Duodenal mucosa (tissue), 2 donors: ENCODE measurements around the gene ADARB1.

ENCODE experiments used
- H3K27ac ChIP-seq: one replicate; pipeline ENCODE4 v1.7.0; 2013; ENCODE audit warnings: low read depth, low read length
- H3K27me3 ChIP-seq, 2 donors: one replicate each; pipeline ENCODE4 v1.7.0; 2013; ENCODE audit warnings: low read length in 2 of 2, control low read depth in 1 of 2; ENCODE audit not compliant: insufficient read depth in 2 of 2, control insufficient read depth in 1 of 2
- H3K36me3 ChIP-seq, 2 donors: one replicate each; pipeline ENCODE4 v1.7.0; 2013; ENCODE audit warnings: low read length in 2 of 2, control low read depth in 1 of 2; ENCODE audit not compliant: insufficient read depth in 2 of 2, control insufficient read depth in 1 of 2
- H3K4me1 ChIP-seq, 2 donors: one replicate each; pipeline ENCODE4 v1.7.0; 2013; ENCODE audit warnings: low read length in 2 of 2, control low read depth in 1 of 2; ENCODE audit not compliant: insufficient read depth in 2 of 2, control insufficient read depth in 1 of 2
- H3K4me3 ChIP-seq, 2 donors: one replicate each; pipeline ENCODE4 v1.7.0; 2013; ENCODE audit warnings: low read length in 2 of 2, low read depth in 1 of 2
- H3K9ac ChIP-seq, 2 donors: one replicate each; pipeline ENCODE4 v1.7.0; 2013; ENCODE audit warnings: low read length in 2 of 2, low read depth in 1 of 2
- H3K9me3 ChIP-seq, 2 donors: one replicate each; pipeline ENCODE4 v1.7.0; 2013; ENCODE audit warnings: low read length in 2 of 2, control low read depth in 1 of 2; ENCODE audit not compliant: control insufficient read depth in 1 of 2

ADARB1 gene

GRCh38 chr21:45200581-45201296, 126.4 kb downstream of the ADARB1 start:
- Histone ChIP-seq H3K9me3 (no peaks in the 10 kb centered on the region), H3K9ac (no peak overlapping the region), H3K36me3 (no peaks in the 10 kb centered on the region), H3K27me3 (no peaks in the 10 kb centered on the region), H3K4me1 (no peaks in the 10 kb centered on the region), H3K4me3 (no peak overlapping the region), H3K27ac (no peak overlapping the region)

DNA sequence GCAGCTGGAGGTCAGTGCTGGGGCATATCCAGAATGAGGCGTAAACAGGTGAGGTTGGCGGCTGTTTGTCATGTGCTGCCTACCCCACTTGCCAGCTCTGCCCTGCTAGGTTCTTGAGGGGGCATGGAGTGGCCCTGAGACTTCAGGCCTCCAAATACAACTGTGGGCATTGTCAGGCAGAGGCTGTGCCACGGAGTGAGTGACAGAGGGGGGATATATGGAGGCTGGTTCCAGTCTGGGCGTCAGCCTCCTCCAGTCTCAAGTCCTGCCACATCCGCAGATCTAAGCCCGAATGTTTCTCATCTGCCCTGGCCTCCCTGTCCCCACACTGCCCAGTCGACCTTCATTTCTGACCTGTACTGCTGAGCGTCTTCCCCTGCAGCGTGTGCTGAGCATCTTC, 128.0 kb downstream of the ADARB1 start:
- H3K9me3 ChIP-seq = no peaks in the 10 kb centered on the region
- no peak overlapping the region for H3K4me3 ChIP-seq
- no peaks in the 10 kb centered on the region for H3K4me1 ChIP-seq
- H3K9ac ChIP-seq = no peak overlapping the region
- H3K36me3 ChIP-seq = peaks cover 0 to 2% of the 10 kb centered on the region in 2 donors
- no peak overlapping the region for H3K27ac ChIP-seq
- H3K27me3 ChIP-seq = no peaks in the 10 kb centered on the region

GRCh38 chr21:45202889-45203288, 128.5 kb downstream of the ADARB1 start:
- Histone ChIP-seq H3K36me3 (peaks cover 0 to 2% of the 10 kb centered on the region in 2 donors), H3K27ac (no peak overlapping the region), H3K9me3 (no peaks in the 10 kb centered on the region), H3K4me1 (no peaks in the 10 kb centered on the region), H3K27me3 (no peaks in the 10 kb centered on the region), H3K9ac (no peak overlapping the region), H3K4me3 (no peak overlapping the region)

- Histone ChIP-seq H3K27ac (no peak overlapping the region), H3K27me3 (no peaks in the 10 kb centered on the region), H3K4me1 (no peaks in the 10 kb centered on the region), H3K9me3 (no peaks in the 10 kb centered on the region), H3K36me3 (peaks cover 0 to 2% of the 10 kb centered on the region in 2 donors), H3K4me3 (no peak overlapping the region), H3K9ac (no peak overlapping the region)
Measured at GRCh38 chr21:45203983-45204382, 129.6 kb downstream of the ADARB1 start.

- H3K27me3 ChIP-seq = no peaks in the 10 kb centered on the region
- no peaks in the 10 kb centered on the region for H3K4me1 ChIP-seq
- no peak overlapping the region for H3K4me3 ChIP-seq
- H3K36me3 ChIP-seq = peaks cover 0 to 2% of the 10 kb centered on the region in 2 donors
- no peaks in the 10 kb centered on the region for H3K9me3 ChIP-seq
- H3K27ac ChIP-seq = no peak overlapping the region
- no peak overlapping the region for H3K9ac ChIP-seq
Measured at GRCh38 chr21:45204395-45204794, 130.0 kb downstream of the ADARB1 start.

DNA sequence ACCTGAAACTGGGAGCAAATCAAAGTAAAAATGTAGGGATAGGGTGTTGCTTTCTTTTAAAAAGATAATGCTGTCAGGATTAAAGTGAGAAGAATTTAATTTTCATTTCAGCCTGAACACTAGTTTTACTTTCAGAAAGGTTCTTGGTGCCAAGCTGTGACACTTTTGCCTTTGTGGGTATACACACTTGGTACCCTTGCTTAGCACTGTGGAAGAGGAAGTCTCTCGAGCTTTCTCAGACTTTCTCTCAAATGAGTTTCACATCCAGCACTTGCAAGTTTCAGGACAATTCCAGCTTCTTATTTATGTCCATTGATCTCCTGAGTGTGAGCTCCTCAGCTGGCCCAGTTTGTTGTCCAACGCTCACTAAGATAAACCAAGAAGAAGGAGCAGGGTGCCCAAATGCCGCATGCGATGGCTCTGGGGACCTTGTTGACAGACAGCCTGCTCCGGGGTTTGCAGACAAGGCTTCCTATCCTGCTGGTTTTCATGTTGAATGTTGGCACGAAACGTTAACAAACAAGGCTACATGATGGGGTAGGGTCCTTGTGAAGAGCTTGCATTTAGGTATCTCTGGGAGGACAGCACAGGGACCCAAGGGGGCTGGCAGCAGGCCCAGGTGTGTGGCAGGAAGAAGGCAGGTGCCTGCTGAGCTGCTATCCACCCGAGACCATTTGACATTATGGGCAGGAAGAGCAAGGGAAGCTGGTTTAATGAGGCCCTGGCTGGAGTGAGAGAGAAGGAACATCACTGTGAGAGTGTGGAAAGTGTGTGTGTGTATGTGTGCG, 133.7 kb downstream of the ADARB1 start:
- Histone ChIP-seq H3K9me3 (no peaks in the 10 kb centered on the region), H3K9ac (no peak overlapping the region), H3K4me3 (no peak overlapping the region), H3K27me3 (no peaks in the 10 kb centered on the region), H3K36me3 (peaks cover 2 to 3% of the 10 kb centered on the region in 2 donors), H3K4me1 (no peaks in the 10 kb centered on the region), H3K27ac (no peak overlapping the region)

DNA sequence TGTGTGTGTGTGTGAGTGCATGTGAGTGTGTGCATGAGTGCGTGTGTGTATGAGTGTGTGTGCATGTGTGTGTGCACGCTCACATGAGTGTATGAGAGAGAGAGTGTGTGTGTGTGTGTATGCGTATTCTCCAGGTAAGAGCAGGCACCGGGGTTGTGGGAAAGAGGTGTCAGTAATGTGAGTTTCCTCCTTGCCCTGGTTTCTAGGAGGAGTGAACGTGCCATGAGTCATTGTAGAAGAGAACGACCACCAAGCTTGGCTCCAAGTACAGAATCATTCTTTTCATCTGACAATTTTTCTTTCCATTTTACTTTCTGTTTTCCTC, 134.2 kb downstream of the ADARB1 start:
- H3K4me3 ChIP-seq = no peak overlapping the region
- peaks cover 2 to 3% of the 10 kb centered on the region in 2 donors for H3K36me3 ChIP-seq
- H3K4me1 ChIP-seq = no peaks in the 10 kb centered on the region
- H3K9ac ChIP-seq = no peak overlapping the region
- H3K27me3 ChIP-seq = no peaks in the 10 kb centered on the region
- H3K27ac ChIP-seq = no peak overlapping the region
- H3K9me3 ChIP-seq = no peaks in the 10 kb centered on the region

DNA sequence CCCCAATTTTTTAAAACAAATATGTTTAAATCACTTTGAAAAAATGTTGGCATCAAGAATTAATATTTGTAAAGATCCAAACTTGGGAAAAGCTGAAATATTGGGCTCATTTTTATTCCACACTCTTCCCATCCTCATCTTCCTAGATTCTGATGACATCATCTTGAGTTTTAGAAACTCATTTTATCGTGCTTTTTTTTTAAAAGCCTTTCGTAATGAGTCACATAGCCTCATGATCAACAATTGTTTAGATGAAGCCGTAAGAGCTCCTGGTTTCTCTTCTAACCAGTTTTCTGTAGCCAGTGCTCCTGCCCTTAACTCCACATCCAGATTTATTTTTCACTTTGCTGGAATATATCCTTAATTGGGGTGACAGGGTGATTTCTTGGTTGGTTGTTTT, 134.7 kb downstream of the ADARB1 start:
- Histone ChIP-seq H3K9me3 (no peaks in the 10 kb centered on the region), H3K27ac (no peak overlapping the region), H3K36me3 (peaks cover 2 to 3% of the 10 kb centered on the region in 2 donors)

DNA sequence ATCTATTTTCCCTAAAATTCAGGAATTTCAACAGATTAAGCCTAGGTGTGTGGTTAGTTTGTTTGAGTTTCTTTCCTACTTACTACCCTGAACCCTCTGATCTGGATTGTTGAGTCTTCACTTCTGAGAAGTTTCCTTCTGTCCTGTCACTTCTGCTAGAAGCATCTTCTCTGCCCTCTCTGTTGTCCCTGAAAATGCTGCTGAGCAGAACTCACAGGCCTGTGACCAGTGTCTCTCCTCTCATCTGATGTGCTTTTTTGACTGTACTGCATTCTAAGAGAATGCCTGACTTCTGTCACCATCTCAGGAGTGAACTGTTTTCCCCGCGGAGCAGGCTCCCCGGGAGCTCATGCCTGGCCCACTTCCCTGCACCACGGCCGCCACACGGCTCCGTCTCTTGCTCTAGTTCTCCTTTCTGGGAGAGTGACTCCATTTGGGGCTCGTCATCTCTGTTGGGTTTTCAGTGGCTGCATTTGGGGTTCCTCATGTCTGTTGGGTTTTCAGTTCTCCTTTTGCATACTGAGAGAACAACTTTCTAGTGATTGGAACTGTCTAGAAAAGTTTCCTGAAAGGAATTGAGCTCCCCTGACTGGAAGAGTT, 135.4 kb downstream of the ADARB1 start:
- no peaks in the 10 kb centered on the region for H3K9me3 ChIP-seq
- no peak overlapping the region for H3K9ac ChIP-seq
- H3K27ac ChIP-seq = no peak overlapping the region
- no peaks in the 10 kb centered on the region for H3K4me1 ChIP-seq
- H3K27me3 ChIP-seq = no peaks in the 10 kb centered on the region
- H3K36me3 ChIP-seq = peaks cover 2 to 3% of the 10 kb centered on the region in 2 donors
- H3K4me3 ChIP-seq = no peak overlapping the region

More for the DNA sequence above, 134.7 kb downstream of the ADARB1 start:
- no peak overlapping the region for H3K4me3 ChIP-seq
- no peak overlapping the region for H3K9ac ChIP-seq
- no peaks in the 10 kb centered on the region for H3K4me1 ChIP-seq
- no peaks in the 10 kb centered on the region for H3K27me3 ChIP-seq

- Histone ChIP-seq H3K9ac (no peak overlapping the region), H3K4me3 (no peak overlapping the region), H3K4me1 (no peaks in the 10 kb centered on the region), H3K36me3 (peaks cover 2 to 3% of the 10 kb centered on the region in 2 donors), H3K9me3 (no peaks in the 10 kb centered on the region), H3K27ac (no peak overlapping the region), H3K27me3 (no peaks in the 10 kb centered on the region)
Measured at GRCh38 chr21:45210461-45210983, 136.1 kb downstream of the ADARB1 start.
